Endothelial cell of umbilical vein (primary cell): ENCODE measurements around the gene SON. TPM values are rescaled to one million over a fixed set of nuclear protein-coding genes. Genes with fewer than 3 reads are reported as not detected.

Experiments
- BruUV-seq: library from RNA; stranded (reverse); fragments of 400-500 nt; replicated peaks from 2 replicates; lab custom pipeline; 2021; lab: Mats Ljungman, UMichigan
- CTCF ChIA-PET: fragments of 300-600, 350-600 bp; sonication (Branson Sonifier 250); formaldehyde crosslinking; loops from one replicate; lab custom pipeline; 2021; ENCODE audit warnings: antibody characterized with exemption, inconsistent platforms; lab: Charles Lee
- POLR2A ChIA-PET: fragments of 300-600, 350-600 bp; sonication (Branson Sonifier 250); formaldehyde crosslinking; loops from one replicate; lab custom pipeline; 2021; ENCODE audit warnings: antibody characterized with exemption, inconsistent platforms; lab: Charles Lee
- DNase-seq: peaks from one replicate; pipeline ENCODE4 v3.0.0-alpha.2; 2011; ENCODE audit warnings: low read depth, low spot score
- FAIRE-seq: peaks from 2 replicates; lab custom pipeline; 2011; peaks lifted over from hg19 to GRCh38; lab: Jason Lieb, UNC
- H2AFZ ChIP-seq: 2 replicates; pipeline ENCODE4 v1.6.0; 2012; ENCODE audit warnings: low read depth, low read length, control low read depth, inconsistent platforms
- H3K27ac ChIP-seq: 2 replicates; pipeline ENCODE4 v1.5.1; 2011; ENCODE audit warnings: low read depth, mild to moderate bottlenecking, control low read depth, low read length, moderate library complexity; ENCODE audit not compliant: insufficient read depth
- H3K27me3 ChIP-seq, 2 experiments: 2 replicates each; pipeline versions ENCODE4 v1.6.0 to v1.6.1; 2011; ENCODE audit warnings: low read length in 2 of 2, mixed read lengths in 1 of 2; ENCODE audit not compliant: control insufficient read depth in 2 of 2, insufficient read depth in 2 of 2
- H3K36me3 ChIP-seq, 2 experiments: 2 replicates in 1 of 2; 3 replicates in 1 of 2; pipeline ENCODE4 v1.5.1; 2011; ENCODE audit warnings: low read length in 2 of 2, mild to moderate bottlenecking in 1 of 2, moderate library complexity in 1 of 2; ENCODE audit not compliant: control insufficient read depth in 2 of 2, insufficient read depth in 2 of 2; ENCODE audit errors: extremely low read depth in 1 of 2
- H3K4me1 ChIP-seq: 3 replicates; pipeline ENCODE4 v1.5.1; 2011; ENCODE audit warnings: mild to moderate bottlenecking, low read length; ENCODE audit not compliant: control insufficient read depth, insufficient read depth; ENCODE audit errors: extremely low read depth
- H3K4me2 ChIP-seq: 2 replicates; pipeline ENCODE4 v1.6.1; 2011; ENCODE audit warnings: low read length, control low read depth, mixed read lengths; ENCODE audit not compliant: insufficient read depth
- H3K4me3 ChIP-seq, 3 experiments: fragments of 200-600 bp in 1 of 3; sonication (generic), shearing (Covaris generic) in 1 of 3; replicated peaks in 1 of 3; 2 replicates each; pipeline ENCODE4 v1.5.1; 2011 to 2016; ENCODE audit warnings: control low read depth in 3 of 3, low read length in 3 of 3, mild to moderate bottlenecking in 2 of 3, inconsistent platforms in 1 of 3, low read depth in 1 of 3, moderate library complexity in 1 of 3; ENCODE audit not compliant: insufficient read depth in 1 of 3
- H3K79me2 ChIP-seq: 2 replicates; pipeline ENCODE4 v1.6.0; 2012; ENCODE audit warnings: low read length, inconsistent platforms; ENCODE audit not compliant: control insufficient read depth, insufficient read depth
- H3K9ac ChIP-seq: replicated peaks from 2 replicates; pipeline ENCODE3; 2011; ENCODE audit warnings: low read length, control low read depth; ENCODE audit not compliant: insufficient read depth; ENCODE audit errors: extremely low read depth
- H3K9me1 ChIP-seq: replicated peaks from 3 replicates; pipeline ENCODE4 v1.6.0; 2011; ENCODE audit warnings: mild to moderate bottlenecking, low read length; ENCODE audit not compliant: control insufficient read depth, insufficient read depth; ENCODE audit errors: extremely low read depth
- H3K9me3 ChIP-seq: replicated peaks from 2 replicates; pipeline ENCODE4 v1.5.1; 2012; ENCODE audit warnings: low read length, inconsistent platforms; ENCODE audit not compliant: control insufficient read depth, insufficient read depth
- H4K20me1 ChIP-seq: replicated peaks from 2 replicates; pipeline ENCODE3; 2011; ENCODE audit warnings: mild to moderate bottlenecking, low read length; ENCODE audit not compliant: control insufficient read depth, insufficient read depth; ENCODE audit errors: extremely low read depth
- CTCF ChIP-seq, 2 donors: IDR thresholded peaks; 1 replicate in 1 of 2; 2 replicates in 1 of 2; pipeline ENCODE4 v1.5.1; 2011; ENCODE audit warnings: low read length in 2 of 2, mild to moderate bottlenecking in 2 of 2, moderate library complexity in 2 of 2, control low read depth in 1 of 2, inconsistent platforms in 1 of 2, low read depth in 1 of 2; ENCODE audit not compliant: insufficient read depth in 1 of 2; ENCODE audit errors: extremely low read depth in 1 of 2
- EZH2 ChIP-seq: IDR thresholded peaks from 2 replicates; pipeline ENCODE4 v1.6.1; 2012; ENCODE audit warnings: borderline replicate concordance, low read depth, mild to moderate bottlenecking, moderate library complexity, low read length, inconsistent platforms; ENCODE audit not compliant: severe bottlenecking
- FOS ChIP-seq: IDR thresholded peaks from 2 replicates; pipeline ENCODE4 v1.6.1; 2011; ENCODE audit warnings: mild to moderate bottlenecking, low read length, moderate library complexity, borderline replicate concordance; ENCODE audit not compliant: insufficient read depth
- MYC ChIP-seq: IDR thresholded peaks from one replicate; pipeline ENCODE4 v1.6.1; 2011; ENCODE audit warnings: mild to moderate bottlenecking, low read depth, low read length
- POLR2A ChIP-seq: IDR thresholded peaks from 2 replicates; pipeline ENCODE4 v1.6.1; 2012; ENCODE audit warnings: low read depth, mild to moderate bottlenecking, control low read depth, low read length
- dilution Hi-C: fragments of 300-500 bp; cut with MboI; formaldehyde crosslinking; loops from one replicate; pipeline ENCODE4 v1.15.0; 2019; ENCODE audit warnings: low sequenced_read_pairs; ENCODE audit not compliant: extremely low pct_ligation_motif_present
- intact Hi-C: fragments of 100-400 bp; cut with micrococcal nuclease; formaldehyde crosslinking; loops from one replicate; pipeline ENCODE4 v1.10.0; 2022
- polyA plus RNA-seq, 4 experiments: library from polyadenylated mRNA; depleted of rRNA in 3 of 4; stranded (reverse) in 3 of 4; unstranded in 1 of 4; fragments of >200 nt; gene quantifications; 2 replicates each; pipeline versions ENCODE4 v1.2.1 to v1.2.3, GENCODE V29; 2011 to 2012; ENCODE audit warnings: missing spikeins in 1 of 4
- total RNA-seq: library from RNA; stranded (reverse); gene quantifications from 2 replicates; pipeline ENCODE4 v1.2.3, GENCODE V29; 2021
- TF ChIP-seq, protein P1 (sequence below): IDR thresholded peaks from 2 replicates; pipeline ENCODE4 v1.6.1; 2011; ENCODE audit not compliant: insufficient read depth, insufficient read length

The SON gene
- total and polyA plus RNA-seq, 2 donors (not counting 3 experiments of a cell fraction or from before 2014, with no cell fraction given): 107 to 304 TPM

GRCh38 chr21:33554236-33554981, 11.6 kb downstream of the SON start:
- no peak for TF ChIP-seq POLR2A
- TF ChIP-seq EZH2: no peak
- TF ChIP-seq MYC: no peak
- no peak for TF ChIP-seq CTCF (IDR thresholded peaks at IDR 0.05; ENCODE audit: extremely low read depth in 1 of 2, insufficient read depth in 1 of 2, low read depth in 1 of 2, low read length in 2 of 2)
- TF ChIP-seq, protein P1, sequence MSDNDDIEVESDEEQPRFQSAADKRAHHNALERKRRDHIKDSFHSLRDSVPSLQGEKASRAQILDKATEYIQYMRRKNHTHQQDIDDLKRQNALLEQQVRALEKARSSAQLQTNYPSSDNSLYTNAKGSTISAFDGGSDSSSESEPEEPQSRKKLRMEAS: no peak
- TF ChIP-seq FOS: no peak
- Histone ChIP-seq H3K4me1 (no peaks in the 10 kb centered on the region), H3K79me2 (peaks cover 98% of the 10 kb centered on the region), H3K4me3 (no peak overlapping the region), H4K20me1 (peaks cover 21% of the 10 kb centered on the region), H3K9ac (no peak overlapping the region), H3K27me3 (no peaks in the 10 kb centered on the region), H2AFZ (no peak overlapping the region), H3K9me3 (no peaks in the 10 kb centered on the region), H3K9me1 (no peaks in the 10 kb centered on the region), H3K4me2 (no peak overlapping the region), H3K36me3 (peaks cover 46 to 68% of the 10 kb centered on the region in 2 experiments), H3K27ac (no peak overlapping the region)
- POLR2A ChIA-PET: no interaction called here
- DNase-seq (no peak), FAIRE-seq (no peak)
- intact Hi-C loops (no loop called here), dilution Hi-C loops (no loop called here)
- CTCF ChIA-PET: interaction anchor here (0.9 to 1.3 kb wide), 3 partner anchors 10 to 51 kb away, joined by 4 to 6 read pairs (median 4); no protein-coding TSS in a partner anchor
- TSS peak; percentile 12 for BruUV-seq
